OCI-LY1 (cell line): ENCODE measurements around the gene AADACL4.

Experiments used
- EZH2 ChIP-seq: fragments of 200-600 bp; sonication (generic), shearing (Covaris generic); IDR thresholded peaks from 2 replicates; pipeline ENCODE4 v1.8.0; 2017; ENCODE audit warnings: borderline replicate concordance, mixed run types, mild to moderate bottlenecking, antibody characterized with exemption, low read length, moderate library complexity, mixed read lengths
- TF ChIP-seq, protein P1 (sequence below): fragments of 200-600 bp; sonication (generic), shearing (Covaris generic); IDR thresholded peaks from 2 replicates; pipeline ENCODE4 v1.5.1; 2017; ENCODE audit warnings: mild to moderate bottlenecking, antibody characterized with exemption, low read length, moderate library complexity, mixed read lengths

DNA sequence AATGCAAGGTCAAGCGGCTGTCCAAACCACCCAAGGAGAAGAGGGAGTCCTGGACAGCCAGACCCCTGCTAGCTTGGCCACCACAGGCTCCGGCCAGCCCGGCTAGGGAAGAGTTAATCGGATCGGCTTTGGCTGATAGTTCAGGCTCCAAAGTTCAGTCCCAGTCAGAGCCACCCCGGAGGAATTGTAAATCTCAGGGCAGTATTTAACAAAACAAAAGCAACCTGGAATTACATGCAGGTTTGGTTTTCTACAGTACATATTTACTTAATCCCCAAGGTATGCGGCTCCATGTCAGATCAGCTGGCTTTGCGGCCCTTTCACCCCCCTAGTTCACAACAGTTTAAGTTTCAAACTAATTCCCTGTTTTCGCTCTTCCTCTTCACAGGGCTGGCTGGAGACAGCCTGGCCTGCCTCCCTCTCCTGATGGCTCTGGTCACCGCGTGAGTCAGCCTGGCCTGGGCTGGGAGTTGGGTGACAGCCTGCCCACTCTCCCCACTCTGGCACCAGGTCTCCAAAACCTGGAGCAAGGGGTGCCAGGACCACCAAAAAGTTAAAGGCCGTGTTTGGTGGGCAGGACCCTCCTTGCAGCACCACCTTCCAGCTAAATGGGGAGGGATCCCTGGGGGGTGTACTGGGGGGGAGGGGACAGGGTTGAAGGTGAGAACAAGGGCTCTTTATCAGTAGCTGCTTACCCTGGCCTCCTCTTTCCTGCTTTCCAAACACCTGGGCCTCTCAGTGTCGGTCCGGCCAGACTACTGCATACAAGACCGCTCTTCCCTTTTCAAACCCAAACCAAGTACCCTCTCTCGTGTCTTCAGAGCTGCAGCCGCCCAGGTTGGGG lies 27.8 kb upstream of the AADACL4 start:
- TF ChIP-seq, protein P1, sequence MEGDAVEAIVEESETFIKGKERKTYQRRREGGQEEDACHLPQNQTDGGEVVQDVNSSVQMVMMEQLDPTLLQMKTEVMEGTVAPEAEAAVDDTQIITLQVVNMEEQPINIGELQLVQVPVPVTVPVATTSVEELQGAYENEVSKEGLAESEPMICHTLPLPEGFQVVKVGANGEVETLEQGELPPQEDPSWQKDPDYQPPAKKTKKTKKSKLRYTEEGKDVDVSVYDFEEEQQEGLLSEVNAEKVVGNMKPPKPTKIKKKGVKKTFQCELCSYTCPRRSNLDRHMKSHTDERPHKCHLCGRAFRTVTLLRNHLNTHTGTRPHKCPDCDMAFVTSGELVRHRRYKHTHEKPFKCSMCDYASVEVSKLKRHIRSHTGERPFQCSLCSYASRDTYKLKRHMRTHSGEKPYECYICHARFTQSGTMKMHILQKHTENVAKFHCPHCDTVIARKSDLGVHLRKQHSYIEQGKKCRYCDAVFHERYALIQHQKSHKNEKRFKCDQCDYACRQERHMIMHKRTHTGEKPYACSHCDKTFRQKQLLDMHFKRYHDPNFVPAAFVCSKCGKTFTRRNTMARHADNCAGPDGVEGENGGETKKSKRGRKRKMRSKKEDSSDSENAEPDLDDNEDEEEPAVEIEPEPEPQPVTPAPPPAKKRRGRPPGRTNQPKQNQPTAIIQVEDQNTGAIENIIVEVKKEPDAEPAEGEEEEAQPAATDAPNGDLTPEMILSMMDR = no peak
- TF ChIP-seq EZH2 = no peak
